Measurements from ENCODE around the gene PRLR.

DNA sequence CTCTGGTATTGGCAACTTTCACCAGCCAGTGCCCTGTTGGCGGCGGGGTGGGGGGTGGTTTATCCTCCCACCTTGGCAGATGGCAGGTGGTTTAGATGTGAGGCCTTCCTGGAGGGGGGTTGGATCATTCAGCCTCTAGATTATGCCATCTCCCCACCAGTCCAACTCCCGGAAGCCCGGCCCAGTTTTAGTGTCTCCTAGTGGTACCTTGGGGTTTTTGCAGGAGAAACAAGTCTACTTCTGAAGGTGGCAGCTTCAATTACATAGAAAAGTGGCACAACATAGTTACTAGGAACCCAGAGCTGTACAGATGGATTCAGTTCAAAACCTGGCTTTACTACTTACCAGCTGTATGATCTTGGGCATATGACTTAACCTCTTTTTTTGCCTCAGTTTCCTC is 11.3 kb downstream of the PRLR start:
- TF ChIP-seq, protein P1, sequence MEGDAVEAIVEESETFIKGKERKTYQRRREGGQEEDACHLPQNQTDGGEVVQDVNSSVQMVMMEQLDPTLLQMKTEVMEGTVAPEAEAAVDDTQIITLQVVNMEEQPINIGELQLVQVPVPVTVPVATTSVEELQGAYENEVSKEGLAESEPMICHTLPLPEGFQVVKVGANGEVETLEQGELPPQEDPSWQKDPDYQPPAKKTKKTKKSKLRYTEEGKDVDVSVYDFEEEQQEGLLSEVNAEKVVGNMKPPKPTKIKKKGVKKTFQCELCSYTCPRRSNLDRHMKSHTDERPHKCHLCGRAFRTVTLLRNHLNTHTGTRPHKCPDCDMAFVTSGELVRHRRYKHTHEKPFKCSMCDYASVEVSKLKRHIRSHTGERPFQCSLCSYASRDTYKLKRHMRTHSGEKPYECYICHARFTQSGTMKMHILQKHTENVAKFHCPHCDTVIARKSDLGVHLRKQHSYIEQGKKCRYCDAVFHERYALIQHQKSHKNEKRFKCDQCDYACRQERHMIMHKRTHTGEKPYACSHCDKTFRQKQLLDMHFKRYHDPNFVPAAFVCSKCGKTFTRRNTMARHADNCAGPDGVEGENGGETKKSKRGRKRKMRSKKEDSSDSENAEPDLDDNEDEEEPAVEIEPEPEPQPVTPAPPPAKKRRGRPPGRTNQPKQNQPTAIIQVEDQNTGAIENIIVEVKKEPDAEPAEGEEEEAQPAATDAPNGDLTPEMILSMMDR (IDR thresholded peaks at IDR 0.05), result peak; percentile 17; the same call in 1 of the 2 replicates
- no peak for TF ChIP-seq ZFX (IDR thresholded peaks at IDR 0.05; ENCODE audit: borderline replicate concordance)

Data from 22Rv1 (cell line).